HepG2 (cell line): ENCODE results near the gene PCDHB14. TPM values are rescaled to one million over a fixed set of nuclear protein-coding genes. Genes with fewer than 3 reads are reported as not detected.

Source experiments
- ATF1 ChIP-seq: IDR thresholded peaks from 2 replicates; pipeline ENCODE4 v1.6.1; 2016; ENCODE audit warnings: mild to moderate bottlenecking, control low read depth
- ATF7-NPFF ChIP-seq: sonication (generic); formaldehyde crosslinking; IDR thresholded peaks from 2 replicates; pipeline ENCODE4 v1.8.1; 2023; ENCODE audit warnings: mild to moderate bottlenecking, low read depth, missing genetic modification reagents, moderate library complexity
- CBX5 ChIP-seq: sonication (generic); formaldehyde crosslinking; IDR thresholded peaks from 2 replicates; pipeline ENCODE4 v1.4.0; 2020; ENCODE audit warnings: missing genetic modification reagents, borderline replicate concordance
- CREB1 ChIP-seq, 2 experiments: fragments of 450-650 bp in 1 of 2; IDR thresholded peaks; 2 replicates each; pipeline ENCODE4 v1.6.1; 2016 to 2017; ENCODE audit warnings: control low read depth in 1 of 2, mild to moderate bottlenecking in 1 of 2, missing compliant biosample characterization in 1 of 2, missing genetic modification characterization in 1 of 2
- HMGXB4 ChIP-seq, 2 experiments: sonication (generic) in 1 of 2; formaldehyde crosslinking in 1 of 2; IDR thresholded peaks; 2 replicates each; pipeline versions ENCODE4 v1.4.0 to v1.6.1; 2018 to 2020; ENCODE audit warnings: missing genetic modification reagents in 2 of 2, borderline replicate concordance in 1 of 2, low read depth in 1 of 2, mild to moderate bottlenecking in 1 of 2, missing biosample characterization in 1 of 2
- HNF1B ChIP-seq: sonication (generic); formaldehyde crosslinking; IDR thresholded peaks from 2 replicates; pipeline ENCODE4 v1.5.1; 2020; ENCODE audit warnings: mild to moderate bottlenecking, moderate library complexity, missing genetic modification reagents
- HOXA3 ChIP-seq: sonication (generic); formaldehyde crosslinking; IDR thresholded peaks from 2 replicates; pipeline ENCODE4 v1.5.0; 2020; ENCODE audit warnings: missing genetic modification reagents
- KLF12 ChIP-seq: sonication (generic); formaldehyde crosslinking; IDR thresholded peaks from 2 replicates; pipeline ENCODE4 v1.4.0; 2020; ENCODE audit warnings: missing genetic modification reagents, borderline replicate concordance
- POGZ ChIP-seq: sonication (generic); formaldehyde crosslinking; IDR thresholded peaks from 2 replicates; pipeline ENCODE4 v1.4.0; 2020; ENCODE audit warnings: mild to moderate bottlenecking, missing genetic modification reagents
- RNF219 ChIP-seq: sonication (generic); formaldehyde crosslinking; IDR thresholded peaks from 2 replicates; pipeline ENCODE4 v1.5.0; 2020; ENCODE audit warnings: mild to moderate bottlenecking, missing genetic modification reagents
- STAT5B ChIP-seq: sonication (generic); formaldehyde crosslinking; IDR thresholded peaks from 2 replicates; pipeline ENCODE4 v1.4.0; 2020; ENCODE audit warnings: missing genetic modification reagents
- XBP1 ChIP-seq: sonication (generic); formaldehyde crosslinking; IDR thresholded peaks from 2 replicates; pipeline ENCODE4 v1.5.0; 2020; ENCODE audit warnings: missing genetic modification reagents
- ZFY ChIP-seq: sonication (generic); formaldehyde crosslinking; IDR thresholded peaks from 2 replicates; pipeline ENCODE4 v1.4.0; 2020; ENCODE audit warnings: missing genetic modification reagents
- ZMYM4 ChIP-seq: sonication (generic); formaldehyde crosslinking; IDR thresholded peaks from 2 replicates; pipeline ENCODE4 v1.8.1; 2023; ENCODE audit warnings: mild to moderate bottlenecking, missing genetic modification reagents
- ZNF235 ChIP-seq: sonication (generic); formaldehyde crosslinking; IDR thresholded peaks from 2 replicates; pipeline ENCODE4 v1.8.1; 2023; ENCODE audit warnings: mild to moderate bottlenecking, missing genetic modification reagents, borderline replicate concordance
- ZNF574 ChIP-seq: sonication (generic); formaldehyde crosslinking; IDR thresholded peaks from 2 replicates; pipeline ENCODE4 v1.4.0; 2020; ENCODE audit warnings: missing genetic modification reagents
- ZNF597 ChIP-seq: sonication (generic); formaldehyde crosslinking; IDR thresholded peaks from 2 replicates; pipeline ENCODE4 v1.5.0; 2020; ENCODE audit warnings: missing genetic modification reagents
- polyA plus RNA-seq, 8 experiments: library from polyadenylated mRNA; depleted of rRNA in 3 of 8; stranded (reverse) in 7 of 8; unstranded in 1 of 8; fragments of >200 nt; fragmentation: Illumina TruSeq in 4 of 8; extraction: Trizol in 4 of 8; gene quantifications; 2 replicates each; pipeline versions ENCODE4 v1.2.1 to v1.2.3, GENCODE V29; 2011 to 2016; ENCODE audit warnings: low read depth in 4 of 8, missing spikeins in 1 of 8, mixed read lengths in 1 of 8; ENCODE audit not compliant: insufficient read depth in 1 of 8
- total RNA-seq, 5 experiments: library from RNA; depleted of rRNA; stranded (reverse); fragments of >200 nt; fragmentation: Illumina TruSeq; extraction: Trizol; gene quantifications; 2 replicates each; pipeline ENCODE4 v1.2.3, GENCODE V29; 2016; ENCODE audit warnings: low read depth in 1 of 5

Gene PCDHB14
- total and polyA plus RNA-seq, 2 of the 13 experiments (the other 11 are each of a cell fraction or from before 2014, with no cell fraction given), result 0.37 to 0.40 TPM

GRCh38 chr5:141182248-141182647 lies 40.9 kb upstream of the PCDHB14 start, which contains the start of gene PCDHB16 (continued):
- TF ChIP-seq HMGXB4 (CRISPR knock-in tag; IDR thresholded peaks at IDR 0.05; ENCODE audit: borderline replicate concordance in 1 of 2, low read depth in 1 of 2), result peak in 1 of 2 experiments; percentile 62; a peak in 1 of 4 replicates
- no peak for TF ChIP-seq ATF7-NPFF (CRISPR knock-in tag)
- TF ChIP-seq HOXA3, result peak; percentile 30; the same call in 1 of the 2 replicates
- no peak for TF ChIP-seq CBX5 (CRISPR knock-in tag)
- 0 out of 2 replicates have a peak, but pooled peaks have one; percentile 29 for TF ChIP-seq HNF1B (CRISPR knock-in tag)
- TF ChIP-seq ZFY (CRISPR knock-in tag), result 0 out of 2 replicates have a peak, but pooled peaks have one; percentile 25
- 0 out of 2 replicates have a peak, but pooled peaks have one; percentile 32 for TF ChIP-seq ZMYM4
- TF ChIP-seq ZNF235, result no peak
- 0 out of 2 replicates have a peak, but pooled peaks have one; percentile 7 for TF ChIP-seq CREB1 (IDR thresholded peaks at IDR 0.05)
- TF ChIP-seq CREB1 (CRISPR knock-in tag; IDR thresholded peaks at IDR 0.05), result no peak; the same call in 1 of the 2 replicates
- TF ChIP-seq ZNF574 (CRISPR knock-in tag), result peak; percentile 77
- TF ChIP-seq POGZ, result peak; percentile 47; the same call in 1 of the 2 replicates
- 0 out of 2 replicates have a peak, but pooled peaks have one; percentile 24 for TF ChIP-seq XBP1
- no peak for TF ChIP-seq RNF219
- no peak for TF ChIP-seq STAT5B (CRISPR knock-in tag)
- no peak for TF ChIP-seq ZNF597 (CRISPR knock-in tag)
- TF ChIP-seq KLF12 (CRISPR knock-in tag), result 0 out of 2 replicates have a peak, but pooled peaks have one; percentile 58
- peak; percentile 51; the same call in 1 of the 2 replicates for TF ChIP-seq ATF1 (CRISPR knock-in tag)
